A549 treated with AZD9567 at 1 μM for 4 hours (cell line): ENCODE measurements around the gene DLG2. TPM values are rescaled to one million over a fixed set of nuclear protein-coding genes. Genes with fewer than 3 reads are reported as not detected.

Experiments used
- total RNA-seq: library from RNA; stranded (reverse); fragments of 200-300 nt; extraction: Qiagen RNA extraction; gene quantifications from 5 replicates; pipeline ENCODE4 v1.2.3, GENCODE V29; 2022; ENCODE audit not compliant: insufficient read depth

Gene DLG2
- total RNA-seq, result 0.09 to 2.6 TPM (median 0.20 TPM) in 5 replicates

GRCh38 chr11:85627332-85627997 is at the start of gene DLG2:
TSS of gene DLG2 (minus strand) at chr11:85627344.

GRCh38 chr11:85664615-85665481 is 37.7 kb upstream of the DLG2 start, which contains the start of gene CREBZF:
TSS of gene CREBZF (minus strand) at chr11:85665129. CDS start at chr11:85664875, 254 bp downstream.

GRCh38 chr11:85647604-85648299 is 20.6 kb upstream of the DLG2 start, which contains the start of gene TMEM126A:
TSS of gene TMEM126A (plus strand) at chr11:85647967. CDS start at chr11:85650256, 2,289 bp downstream.

GRCh38 chr11:85627998-85628770 is 1.0 kb upstream of the DLG2 start, which contains the start of gene TMEM126B:
TSS of gene TMEM126B (plus strand) at chr11:85628593. CDS start at chr11:85628608, 15 bp downstream.

Other genes with a start within 250 kb of the DLG2 start
- 51.9 to 65.4 TPM (median 52.8 TPM) in 5 replicates for gene TMEM126B, start 1.2 kb upstream of the DLG2 start, total RNA-seq
- gene TMEM126A, start 20.6 kb upstream of the DLG2 start, total RNA-seq, result 52.2 to 62.7 TPM (median 53.5 TPM) in 5 replicates
- 23.4 to 33.0 TPM (median 29.3 TPM) in 5 replicates for gene CREBZF, start 37.8 kb upstream of the DLG2 start, total RNA-seq
- gene CCDC89, start 58.9 kb upstream of the DLG2 start, total RNA-seq, result not detected in 5 replicates
- gene SYTL2, start 183.8 kb upstream of the DLG2 start, total RNA-seq, result 7.6 to 26.7 TPM (median 8.3 TPM) in 5 replicates
- gene CCDC83, start 228.0 kb upstream of the DLG2 start, total RNA-seq, result not detected in 5 replicates